Calu3 (cell line): ENCODE measurements around the gene ATP6V0E1. TPM values are rescaled to one million over a fixed set of nuclear protein-coding genes. Genes with fewer than 3 reads are reported as not detected.

Source experiments
- Bru-seq: library from RNA; stranded (reverse); fragments of 400-500 nt; gene quantifications from one replicate; lab custom pipeline; 2021; lab: Mats Ljungman, UMichigan
- BruChase-seq, 2 experiments: library from RNA; stranded (reverse); fragments of 400-500 nt; gene quantifications; one replicate each; lab custom pipeline; 2021; lab: Mats Ljungman, UMichigan
- BruUV-seq: library from RNA; stranded (reverse); fragments of 400-500 nt; replicated peaks from 2 replicates; lab custom pipeline; 2021; lab: Mats Ljungman, UMichigan
- CTCF ChIA-PET: fragments of 300-600 bp; sonication (Branson Sonifier 250); formaldehyde crosslinking; loops from one replicate; lab custom pipeline; 2022; ENCODE audit warnings: antibody characterized with exemption; lab: Charles Lee
- DNase-seq: peaks from one replicate; pipeline ENCODE4 v3.0.0; 2022
- H3K27ac Mint-ChIP-seq: one replicate; pipeline ENCODE4 v1.8.0; 2022; ENCODE audit warnings: mixed read lengths; ENCODE audit not compliant: unreplicated experiment
- H3K27me3 Mint-ChIP-seq: one replicate; pipeline ENCODE4 v1.8.0; 2022; ENCODE audit warnings: mixed read lengths; ENCODE audit not compliant: unreplicated experiment
- H3K36me3 Mint-ChIP-seq: one replicate; pipeline ENCODE4 v1.8.0; 2022; ENCODE audit warnings: mild to moderate bottlenecking, moderate library complexity, mixed read lengths; ENCODE audit not compliant: insufficient read depth, unreplicated experiment
- H3K4me1 Mint-ChIP-seq: one replicate; pipeline ENCODE4 v1.8.0; 2022; ENCODE audit warnings: mild to moderate bottlenecking, low read depth, mixed read lengths; ENCODE audit not compliant: unreplicated experiment
- H3K4me3 Mint-ChIP-seq: one replicate; pipeline ENCODE4 v1.8.0; 2022; ENCODE audit warnings: mild to moderate bottlenecking, low read depth, moderate library complexity, mixed read lengths; ENCODE audit not compliant: unreplicated experiment
- H3K9me3 Mint-ChIP-seq: one replicate; pipeline ENCODE4 v1.8.0; 2022; ENCODE audit warnings: low read depth, mixed read lengths; ENCODE audit not compliant: unreplicated experiment
- CTCF ChIP-seq: fragments of 200-600 bp; IDR thresholded peaks from one replicate; pipeline ENCODE4 v1.8.0; 2022; ENCODE audit warnings: antibody characterized with exemption; ENCODE audit not compliant: unreplicated experiment
- intact Hi-C: fragments of 100-400 bp; cut with micrococcal nuclease; formaldehyde crosslinking; loops from one replicate; pipeline ENCODE4 v1.10.0; 2022; ENCODE audit not compliant: unreplicated experiment
- long read RNA-seq: library from polyadenylated mRNA; stranded (forward); transcript quantifications from one replicate; pipeline ENCODE4 v2.0.0, GENCODE V29; 2022
- total RNA-seq: library from RNA; stranded (reverse); gene quantifications from 2 replicates; pipeline ENCODE4 v1.2.3, GENCODE V29; 2022

The ATP6V0E1 gene
- total RNA-seq (256 and 261 TPM in 2 replicates), Bru-seq, nascent RNA (percentile 88 among the genes with signal in this experiment), BruChase-seq, experiment 1, labeled RNA remaining after a 6-hour chase (percentile 87 among the genes with signal in this experiment), BruChase-seq, experiment 2, labeled RNA remaining after a 2-hour chase (percentile 82 among the genes with signal in this experiment)
- long read RNA-seq, transcript ATP6V0E1-203 (4 exons, 1,433 nt): major isoform, 454 of 471 reads
- long read RNA-seq, partial matches to known transcripts: 0 of 471 reads
- long read RNA-seq, other reads (novel, unspliced or antisense): 14 of 471 reads

GRCh38 chr5:172983542-172984243, at the start of gene ATP6V0E1:
TSS of gene ATP6V0E1 (plus strand) at chr5:172983771. CDS start at chr5:172983861, 90 bp downstream.
- Mint-ChIP-seq H3K27ac (peak within 1 kb of the TSS; percentile 83), H3K27me3 (no peaks in the 10 kb centered on the region), H3K4me3 (peak within 1 kb of the TSS; percentile 91), H3K9me3 (no peaks in the 10 kb centered on the region), H3K4me1 (peaks cover 14% of the 10 kb centered on the region), H3K36me3 (peaks cover 53% of the 10 kb centered on the region)
- intact Hi-C loops: loop anchor here (1.0 kb wide), 2 partner anchors 74 to 161 kb away; partner anchors contain the start of gene BNIP1
- TF ChIP-seq CTCF: no peak
- TSS peak; percentile 58 for BruUV-seq
- DNase-seq: peak; percentile 99
- CTCF ChIA-PET: interaction anchor here (0.5 to 3.4 kb wide), 25 partner anchors 25 to 1334 kb away, joined by 3 to 25 read pairs (median 4); partner anchors contain the start of genes BNIP1, RPL26L1 and STC2

GRCh38 chr5:172935096-172935495, 48.5 kb upstream of the ATP6V0E1 start:
- DNase-seq: no peak
- intact Hi-C loops: loop anchor here (10.0 kb wide), 1 partner anchor 470 kb away; no protein-coding TSS in a partner anchor
- CTCF ChIA-PET: no interaction called here
- Mint-ChIP-seq H3K9me3 (no peaks in the 10 kb centered on the region), H3K4me3 (no peak overlapping the region), H3K4me1 (peaks cover 14% of the 10 kb centered on the region), H3K36me3 (peaks cover 41% of the 10 kb centered on the region), H3K27ac (no peak overlapping the region), H3K27me3 (no peaks in the 10 kb centered on the region)
- no peak for TF ChIP-seq CTCF
- no TSS peak for BruUV-seq

- no peak for TF ChIP-seq CTCF
- intact Hi-C loops: loop anchor here (10.0 kb wide), 1 partner anchor 472 kb away; no protein-coding TSS in a partner anchor
- H3K4me1 Mint-ChIP-seq: peaks cover 7% of the 10 kb centered on the region
- no peaks in the 10 kb centered on the region for H3K27me3 Mint-ChIP-seq
- CTCF ChIA-PET: interaction anchor here (1.4 to 1.5 kb wide), 2 partner anchors 8 to 13 kb away, joined by 3 read pairs; no protein-coding TSS in a partner anchor
- H3K27ac Mint-ChIP-seq: no peak overlapping the region
- no peak overlapping the region for H3K4me3 Mint-ChIP-seq
- no peak for DNase-seq
- H3K9me3 Mint-ChIP-seq: no peaks in the 10 kb centered on the region
- H3K36me3 Mint-ChIP-seq: peaks cover 41% of the 10 kb centered on the region
- BruUV-seq: no TSS peak
Measured at GRCh38 chr5:172936401-172936800, 47.2 kb upstream of the ATP6V0E1 start.

- CTCF ChIA-PET: interaction anchor here (1.2 to 1.6 kb wide), 2 partner anchors 224 to 232 kb away, joined by 7 to 12 read pairs; no protein-coding TSS in a partner anchor
- H3K27ac Mint-ChIP-seq: no peak overlapping the region
Measured at GRCh38 chr5:172939071-172939470, 44.5 kb upstream of the ATP6V0E1 start.

More at GRCh38 chr5:172939071-172939470, 44.5 kb upstream of the ATP6V0E1 start:
- TF ChIP-seq CTCF: no peak
- H3K27me3 Mint-ChIP-seq: no peaks in the 10 kb centered on the region
- no peak overlapping the region for H3K4me3 Mint-ChIP-seq
- DNase-seq: peak; percentile 57
- no peaks in the 10 kb centered on the region for H3K9me3 Mint-ChIP-seq
- BruUV-seq: no TSS peak
- intact Hi-C loops: loop anchor here (10.0 kb wide), 1 partner anchor 474 kb away; no protein-coding TSS in a partner anchor
- no peaks in the 10 kb centered on the region for H3K4me1 Mint-ChIP-seq
- H3K36me3 Mint-ChIP-seq: peaks cover 37% of the 10 kb centered on the region
